AG04449 (cell line): ENCODE results near the gene HSP90B1.
A peak's percentile ranks its signal among the peaks of the same experiment; 100 is the strongest.

Source experiments
- CTCF ChIA-PET: fragments of 350-600 bp; formaldehyde crosslinking; extraction: SDS; loops from one replicate; lab custom pipeline; 2021; ENCODE audit warnings: antibody characterized with exemption; lab: Yijun Ruan, JAX
- POLR2A ChIA-PET: fragments of 400-600, 350-600 bp; formaldehyde crosslinking; extraction: SDS; loops from one replicate; lab custom pipeline; 2020; ENCODE audit warnings: antibody characterized with exemption, inconsistent platforms; lab: Yijun Ruan, JAX
- DNase-seq: peaks from one replicate; pipeline ENCODE4 v3.0.0-alpha.2; 2010; ENCODE audit warnings: low read depth, low spot score
- H3K4me3 ChIP-seq: 2 replicates; pipeline ENCODE4 v1.5.1; 2011; ENCODE audit warnings: low read depth, mild to moderate bottlenecking, control low read depth, low read length
- CTCF ChIP-seq: IDR thresholded peaks from one replicate; pipeline ENCODE4 v1.5.1; 2011; ENCODE audit warnings: mild to moderate bottlenecking, moderate library complexity, low read length, control low read depth, inconsistent platforms; ENCODE audit not compliant: insufficient read depth; ENCODE audit errors: missing control alignments

HSP90B1 gene

GRCh38 chr12:103917873-103918272, 12.3 kb upstream of the HSP90B1 start:
- POLR2A ChIA-PET, result interaction anchor here (0.9 kb wide), 1 partner anchor 12 kb away, joined by 4 read pairs; no protein-coding TSS in a partner anchor
- H3K4me3 ChIP-seq, result no peak overlapping the region
- CTCF ChIA-PET, result no interaction called here
- DNase-seq, result no peak
- no peak for TF ChIP-seq CTCF

GRCh38 chr12:103924761-103925641, 5.2 kb upstream of the HSP90B1 start:
- ChIA-PET POLR2A (no interaction called here), CTCF (interaction anchor here (1.0 to 1.5 kb wide), 2 partner anchors 8 to 41 kb away, joined by 5 to 7 read pairs; no protein-coding TSS in a partner anchor)
- TF ChIP-seq CTCF, result no peak
- H3K4me3 ChIP-seq, result no peak overlapping the region
- peak; percentile 36 for DNase-seq

- H3K4me3 ChIP-seq, result peak overlapping the region; percentile 70
- no peak for TF ChIP-seq CTCF
- POLR2A ChIA-PET, result no interaction called here
- CTCF ChIA-PET, result interaction anchor here (1.5 to 2.5 kb wide), 2 partner anchors 44 to 58 kb away, joined by 4 to 8 read pairs; no protein-coding TSS in a partner anchor
- no peak for DNase-seq
Measured at GRCh38 chr12:103928682-103929045, 1.5 kb upstream of the HSP90B1 start.

- POLR2A ChIA-PET, result interaction anchor here (0.7 to 1.5 kb wide), 10 partner anchors 11 to 88 kb away, joined by 3 to 9 read pairs (median 4); partner anchors contain the start of genes NT5DC3 and TDG
- peak overlapping the region; percentile 70 for H3K4me3 ChIP-seq
- TF ChIP-seq CTCF, result no peak
- no peak for DNase-seq
- CTCF ChIA-PET, result interaction anchor here (1.2 to 2.5 kb wide), 2 partner anchors 45 to 51 kb away, joined by 4 to 10 read pairs; no protein-coding TSS in a partner anchor
Measured at GRCh38 chr12:103929046-103929783, 995 bp upstream of the HSP90B1 start.

- H3K4me3 ChIP-seq, result peak overlapping the region; percentile 70
- CTCF ChIA-PET, result interaction anchor here (1.2 to 2.5 kb wide), 2 partner anchors 46 to 52 kb away, joined by 4 to 10 read pairs; no protein-coding TSS in a partner anchor
- no peak for TF ChIP-seq CTCF
- DNase-seq, result peak; percentile 44
- POLR2A ChIA-PET, result interaction anchor here (0.7 to 1.5 kb wide), 11 partner anchors 11 to 88 kb away, joined by 3 to 9 read pairs (median 4); partner anchors contain the start of genes NT5DC3 and TDG
Measured at GRCh38 chr12:103929784-103930033, 501 bp upstream of the HSP90B1 start.
